GM23338 (cell line): ENCODE results near the gene TPD52L2. TPM values are rescaled to one million over a fixed set of nuclear protein-coding genes. Genes with fewer than 3 reads are reported as not detected.

ENCODE experiments used
- ATAC-seq: fragments of 200-7000 bp; cut with Tn5 transposase; 3 replicates; pipeline ENCODE4 v1.9.1; 2020
- DNase-seq: peaks from one replicate; pipeline ENCODE4 v3.0.0-alpha.2; 2015; ENCODE audit warnings: low spot score
- H2AFZ ChIP-seq: fragments of 200-600 bp; sonication (generic); 2 replicates; pipeline ENCODE4 v1.8.0; 2016; ENCODE audit warnings: antibody characterized with exemption, mild to moderate bottlenecking, moderate library complexity
- H3F3A ChIP-seq: fragments of 200-600 bp; sonication (generic); replicated peaks from 2 replicates; pipeline ENCODE4 v1.8.0; 2017; ENCODE audit warnings: antibody characterized with exemption, mixed run types, low read depth
- H3K27ac ChIP-seq: fragments of 200-600 bp; sonication (generic); 2 replicates; pipeline ENCODE4 v1.6.1; 2016; ENCODE audit warnings: low read depth
- H3K27me3 ChIP-seq: fragments of 200-600 bp; sonication (generic); 2 replicates; pipeline ENCODE4 v1.8.0; 2016; ENCODE audit warnings: mild to moderate bottlenecking, mixed run types, moderate library complexity; ENCODE audit not compliant: insufficient read depth
- H3K36me3 ChIP-seq: fragments of 200-600 bp; sonication (generic); 2 replicates; pipeline ENCODE4 v1.8.0; 2016; ENCODE audit warnings: mild to moderate bottlenecking; ENCODE audit not compliant: insufficient read depth
- H3K4me1 ChIP-seq: fragments of 200-600 bp; sonication (generic); 2 replicates; pipeline ENCODE4 v1.8.0; 2016; ENCODE audit warnings: mild to moderate bottlenecking, moderate library complexity; ENCODE audit not compliant: insufficient read depth
- H3K4me2 ChIP-seq: fragments of 200-600 bp; sonication (generic); 2 replicates; pipeline ENCODE4 v1.7.1; 2017; ENCODE audit warnings: mixed run types
- H3K4me3 ChIP-seq: fragments of 200-600 bp; sonication (generic); 2 replicates; pipeline ENCODE4 v1.6.1; 2016; ENCODE audit warnings: mixed run types
- H3K79me2 ChIP-seq: fragments of 200-600 bp; sonication (generic); replicated peaks from 2 replicates; pipeline ENCODE4 v1.8.0; 2017; ENCODE audit warnings: mild to moderate bottlenecking; ENCODE audit not compliant: insufficient read depth
- H3K9me2 ChIP-seq: fragments of 200-600 bp; sonication (generic); 2 replicates; pipeline ENCODE4 v1.8.0; 2017; ENCODE audit not compliant: insufficient read depth
- H4K20me1 ChIP-seq: fragments of 200-600 bp; sonication (generic); replicated peaks from 2 replicates; pipeline ENCODE4 v1.8.0; 2017; ENCODE audit warnings: mild to moderate bottlenecking; ENCODE audit not compliant: insufficient read depth
- H3K27ac Mint-ChIP-seq: 2 replicates; pipeline ENCODE4 v1.8.0; 2020; ENCODE audit warnings: inconsistent platforms, mild to moderate bottlenecking, moderate library complexity, mixed read lengths
- H3K27me3 Mint-ChIP-seq: 3 replicates; pipeline ENCODE4 v1.8.0; 2022; ENCODE audit warnings: low read depth, mild to moderate bottlenecking, moderate library complexity, mixed read lengths, inconsistent platforms; ENCODE audit not compliant: insufficient read depth, poor library complexity
- H3K36me3 Mint-ChIP-seq: 3 replicates; pipeline ENCODE4 v1.8.0; 2021; ENCODE audit warnings: low read depth, mild to moderate bottlenecking, inconsistent platforms, moderate library complexity, mixed read lengths
- H3K4me1 Mint-ChIP-seq: 3 replicates; pipeline ENCODE4 v1.8.0; 2020; ENCODE audit warnings: mild to moderate bottlenecking, inconsistent platforms, mixed read lengths
- H3K4me3 Mint-ChIP-seq: 3 replicates; pipeline ENCODE4 v1.8.0; 2021; ENCODE audit warnings: moderate library complexity, mild to moderate bottlenecking, inconsistent platforms, mixed read lengths
- H3K9me3 Mint-ChIP-seq: 3 replicates; pipeline ENCODE4 v1.8.0; 2020; ENCODE audit warnings: moderate library complexity, mild to moderate bottlenecking, inconsistent platforms, mixed read lengths
- EZH2 ChIP-seq: fragments of 200-600 bp; sonication (generic); IDR thresholded peaks from one replicate; pipeline ENCODE4 v1.8.0; 2017; ENCODE audit warnings: antibody characterized with exemption, mild to moderate bottlenecking, low read depth; ENCODE audit not compliant: unreplicated experiment
- JUNB ChIP-seq: IDR thresholded peaks from one replicate; pipeline ENCODE4 v1.6.1; 2016; ENCODE audit warnings: antibody characterized with exemption; ENCODE audit not compliant: unreplicated experiment
- STAT1 ChIP-seq: IDR thresholded peaks from one replicate; pipeline ENCODE4 v1.6.1; 2016; ENCODE audit warnings: antibody characterized with exemption; ENCODE audit not compliant: unreplicated experiment
- ZNF331 ChIP-seq: fragments of 250-450 bp; sonication (Bioruptor Pico); IDR thresholded peaks from 2 replicates; pipeline ENCODE4 v1.5.0; 2020; ENCODE audit warnings: low read depth, mild to moderate bottlenecking, moderate library complexity
- polyA plus RNA-seq: library from polyadenylated mRNA; unstranded; fragments of >200 nt; fragmentation: Nextera tagmentation; extraction: Ambion mirVana; gene quantifications from 2 replicates; pipeline ENCODE4 v1.2.1, GENCODE V29; 2016
- total RNA-seq: library from RNA; depleted of rRNA; stranded (reverse); fragments of >200 nt; shearing (Covaris generic); gene quantifications from 2 replicates; pipeline ENCODE4 v1.2.3, GENCODE V29; 2014
- TF ChIP-seq, protein P1 (sequence below): fragments of 250-450 bp; sonication (Bioruptor Pico); IDR thresholded peaks from 2 replicates; pipeline ENCODE4 v1.5.0; 2020; ENCODE audit warnings: mild to moderate bottlenecking, moderate library complexity
- TF ChIP-seq, protein P2 (sequence below): IDR thresholded peaks from 2 replicates; pipeline ENCODE4 v1.6.1; 2016; ENCODE audit warnings: antibody characterized with exemption

Gene TPD52L2
- total and polyA plus RNA-seq, 2 experiments from 2014 or later, result 40.2 to 103 TPM

DNA sequence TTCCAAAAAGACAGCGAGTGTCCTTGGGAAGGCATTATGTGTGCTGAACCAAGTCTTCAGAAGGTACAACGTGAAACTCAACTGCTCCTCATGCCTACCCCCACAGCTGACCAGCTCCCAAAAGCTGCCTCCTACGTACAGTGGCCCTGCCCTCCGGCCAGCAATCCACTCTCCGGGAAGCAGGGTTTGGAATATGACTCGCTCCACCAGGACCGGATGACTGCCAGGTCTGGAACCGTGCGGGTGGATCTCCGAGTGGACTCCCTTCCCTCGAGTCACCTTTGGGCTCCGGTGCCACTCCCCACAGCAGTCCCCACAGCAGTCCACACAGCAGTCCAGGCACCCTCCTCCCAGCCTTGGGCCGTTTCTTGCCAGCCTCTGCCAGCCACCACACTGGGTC is 38.3 kb upstream of the TPD52L2 start:
- no peaks in the 10 kb centered on the region for H3K9me3 Mint-ChIP-seq
- Histone ChIP-seq H3K27ac (no peak overlapping the region), H3K27me3 (peaks cover 23% of the 10 kb centered on the region), H3K4me2 (no peak overlapping the region), H3K79me2 (peaks cover 68% of the 10 kb centered on the region), H3K4me1 (peaks cover 11% of the 10 kb centered on the region), H3F3A (peaks cover 32% of the 10 kb centered on the region), H3K4me3 (no peak overlapping the region), H2AFZ (no peak overlapping the region), H3K36me3 (no peaks in the 10 kb centered on the region), H3K9me2 (no peaks in the 10 kb centered on the region), H4K20me1 (peaks cover 44% of the 10 kb centered on the region)
- no peaks in the 10 kb centered on the region; the same call in 1 of the 3 replicates for H3K36me3 Mint-ChIP-seq
- H3K27me3 Mint-ChIP-seq, result peaks cover 28% of the 10 kb centered on the region
- TF ChIP-seq ZNF331 (CRISPR knock-in tag) (no peak), STAT1 (no peak), JUNB (no peak), EZH2 (no peak)
- TF ChIP-seq, protein P1, sequence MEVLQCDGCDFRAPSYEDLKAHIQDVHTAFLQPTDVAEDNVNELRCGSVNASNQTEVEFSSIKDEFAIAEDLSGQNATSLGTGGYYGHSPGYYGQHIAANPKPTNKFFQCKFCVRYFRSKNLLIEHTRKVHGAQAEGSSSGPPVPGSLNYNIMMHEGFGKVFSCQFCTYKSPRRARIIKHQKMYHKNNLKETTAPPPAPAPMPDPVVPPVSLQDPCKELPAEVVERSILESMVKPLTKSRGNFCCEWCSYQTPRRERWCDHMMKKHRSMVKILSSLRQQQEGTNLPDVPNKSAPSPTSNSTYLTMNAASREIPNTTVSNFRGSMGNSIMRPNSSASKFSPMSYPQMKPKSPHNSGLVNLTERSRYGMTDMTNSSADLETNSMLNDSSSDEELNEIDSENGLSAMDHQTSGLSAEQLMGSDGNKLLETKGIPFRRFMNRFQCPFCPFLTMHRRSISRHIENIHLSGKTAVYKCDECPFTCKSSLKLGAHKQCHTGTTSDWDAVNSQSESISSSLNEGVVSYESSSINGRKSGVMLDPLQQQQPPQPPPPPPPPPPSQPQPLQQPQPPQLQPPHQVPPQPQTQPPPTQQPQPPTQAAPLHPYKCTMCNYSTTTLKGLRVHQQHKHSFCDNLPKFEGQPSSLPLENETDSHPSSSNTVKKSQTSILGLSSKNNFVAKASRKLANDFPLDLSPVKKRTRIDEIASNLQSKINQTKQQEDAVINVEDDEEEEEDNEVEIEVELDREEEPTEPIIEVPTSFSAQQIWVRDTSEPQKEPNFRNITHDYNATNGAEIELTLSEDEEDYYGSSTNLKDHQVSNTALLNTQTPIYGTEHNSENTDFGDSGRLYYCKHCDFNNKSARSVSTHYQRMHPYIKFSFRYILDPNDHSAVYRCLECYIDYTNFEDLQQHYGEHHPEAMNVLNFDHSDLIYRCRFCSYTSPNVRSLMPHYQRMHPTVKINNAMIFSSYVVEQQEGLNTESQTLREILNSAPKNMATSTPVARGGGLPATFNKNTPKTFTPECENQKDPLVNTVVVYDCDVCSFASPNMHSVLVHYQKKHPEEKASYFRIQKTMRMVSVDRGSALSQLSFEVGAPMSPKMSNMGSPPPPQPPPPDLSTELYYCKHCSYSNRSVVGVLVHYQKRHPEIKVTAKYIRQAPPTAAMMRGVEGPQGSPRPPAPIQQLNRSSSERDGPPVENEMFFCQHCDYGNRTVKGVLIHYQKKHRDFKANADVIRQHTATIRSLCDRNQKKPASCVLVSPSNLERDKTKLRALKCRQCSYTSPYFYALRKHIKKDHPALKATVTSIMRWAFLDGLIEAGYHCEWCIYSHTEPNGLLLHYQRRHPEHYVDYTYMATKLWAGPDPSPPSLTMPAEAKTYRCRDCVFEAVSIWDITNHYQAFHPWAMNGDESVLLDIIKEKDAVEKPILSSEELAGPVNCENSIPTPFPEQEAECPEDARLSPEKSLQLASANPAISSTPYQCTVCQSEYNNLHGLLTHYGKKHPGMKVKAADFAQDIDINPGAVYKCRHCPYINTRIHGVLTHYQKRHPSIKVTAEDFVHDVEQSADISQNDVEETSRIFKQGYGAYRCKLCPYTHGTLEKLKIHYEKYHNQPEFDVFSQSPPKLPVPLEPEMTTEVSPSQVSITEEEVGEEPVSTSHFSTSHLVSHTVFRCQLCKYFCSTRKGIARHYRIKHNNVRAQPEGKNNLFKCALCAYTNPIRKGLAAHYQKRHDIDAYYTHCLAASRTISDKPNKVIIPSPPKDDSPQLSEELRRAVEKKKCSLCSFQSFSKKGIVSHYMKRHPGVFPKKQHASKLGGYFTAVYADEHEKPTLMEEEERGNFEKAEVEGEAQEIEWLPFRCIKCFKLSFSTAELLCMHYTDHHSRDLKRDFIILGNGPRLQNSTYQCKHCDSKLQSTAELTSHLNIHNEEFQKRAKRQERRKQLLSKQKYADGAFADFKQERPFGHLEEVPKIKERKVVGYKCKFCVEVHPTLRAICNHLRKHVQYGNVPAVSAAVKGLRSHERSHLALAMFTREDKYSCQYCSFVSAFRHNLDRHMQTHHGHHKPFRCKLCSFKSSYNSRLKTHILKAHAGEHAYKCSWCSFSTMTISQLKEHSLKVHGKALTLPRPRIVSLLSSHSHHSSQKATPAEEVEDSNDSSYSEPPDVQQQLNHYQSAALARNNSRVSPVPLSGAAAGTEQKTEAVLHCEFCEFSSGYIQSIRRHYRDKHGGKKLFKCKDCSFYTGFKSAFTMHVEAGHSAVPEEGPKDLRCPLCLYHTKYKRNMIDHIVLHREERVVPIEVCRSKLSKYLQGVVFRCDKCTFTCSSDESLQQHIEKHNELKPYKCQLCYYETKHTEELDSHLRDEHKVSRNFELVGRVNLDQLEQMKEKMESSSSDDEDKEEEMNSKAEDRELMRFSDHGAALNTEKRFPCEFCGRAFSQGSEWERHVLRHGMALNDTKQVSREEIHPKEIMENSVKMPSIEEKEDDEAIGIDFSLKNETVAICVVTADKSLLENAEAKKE (CRISPR knock-in tag), result no peak
- TF ChIP-seq, protein P2, sequence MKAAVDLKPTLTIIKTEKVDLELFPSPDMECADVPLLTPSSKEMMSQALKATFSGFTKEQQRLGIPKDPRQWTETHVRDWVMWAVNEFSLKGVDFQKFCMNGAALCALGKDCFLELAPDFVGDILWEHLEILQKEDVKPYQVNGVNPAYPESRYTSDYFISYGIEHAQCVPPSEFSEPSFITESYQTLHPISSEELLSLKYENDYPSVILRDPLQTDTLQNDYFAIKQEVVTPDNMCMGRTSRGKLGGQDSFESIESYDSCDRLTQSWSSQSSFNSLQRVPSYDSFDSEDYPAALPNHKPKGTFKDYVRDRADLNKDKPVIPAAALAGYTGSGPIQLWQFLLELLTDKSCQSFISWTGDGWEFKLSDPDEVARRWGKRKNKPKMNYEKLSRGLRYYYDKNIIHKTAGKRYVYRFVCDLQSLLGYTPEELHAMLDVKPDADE, result no peak
- no peak overlapping the region for H3K4me3 Mint-ChIP-seq
- H3K4me1 Mint-ChIP-seq, result peaks cover 35% of the 10 kb centered on the region
- H3K27ac Mint-ChIP-seq, result no peak overlapping the region
- ATAC-seq (no peak), DNase-seq (no peak)
